Measurements from ENCODE around the gene NFIA.

NFIA gene

DNA sequence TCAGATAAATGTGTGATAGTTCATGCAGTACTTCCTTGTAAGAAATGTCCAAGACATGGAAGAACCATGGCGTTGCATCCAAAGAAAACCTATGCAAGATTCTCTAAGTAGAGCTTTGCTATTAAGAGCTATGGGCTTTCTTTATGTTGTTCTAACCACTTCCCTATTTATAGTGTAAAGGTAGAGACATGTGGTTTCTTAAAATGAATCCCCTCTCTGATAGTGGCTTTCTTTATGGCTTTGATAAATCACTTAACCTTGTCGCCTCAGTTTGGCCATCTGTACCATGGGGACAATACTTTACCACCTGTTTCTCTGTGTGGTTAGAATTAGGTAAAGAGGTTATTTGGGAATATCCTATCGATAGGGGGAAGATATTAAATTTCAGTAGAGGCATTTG, 305.5 kb downstream of the NFIA start:
- TF ChIP-seq, protein P1, sequence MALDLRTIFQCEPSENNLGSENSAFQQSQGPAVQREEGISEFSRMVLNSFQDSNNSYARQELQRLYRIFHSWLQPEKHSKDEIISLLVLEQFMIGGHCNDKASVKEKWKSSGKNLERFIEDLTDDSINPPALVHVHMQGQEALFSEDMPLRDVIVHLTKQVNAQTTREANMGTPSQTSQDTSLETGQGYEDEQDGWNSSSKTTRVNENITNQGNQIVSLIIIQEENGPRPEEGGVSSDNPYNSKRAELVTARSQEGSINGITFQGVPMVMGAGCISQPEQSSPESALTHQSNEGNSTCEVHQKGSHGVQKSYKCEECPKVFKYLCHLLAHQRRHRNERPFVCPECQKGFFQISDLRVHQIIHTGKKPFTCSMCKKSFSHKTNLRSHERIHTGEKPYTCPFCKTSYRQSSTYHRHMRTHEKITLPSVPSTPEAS (tag by site-specific recombination; IDR thresholded peaks at IDR 0.05): no peak
- TF ChIP-seq ZNF510 (tag by site-specific recombination; IDR thresholded peaks at IDR 0.05; ENCODE audit: insufficient replicate concordance) (no peak), ZNF423 (tag by site-specific recombination; IDR thresholded peaks at IDR 0.05) (no peak), ZNF558 (tag by site-specific recombination; IDR thresholded peaks at IDR 0.05) (no peak), ZNF404 (tag by site-specific recombination; IDR thresholded peaks at IDR 0.05) (no peak), ZNF2 (tag by site-specific recombination; IDR thresholded peaks at IDR 0.05) (no peak), ZNF623 (tag by site-specific recombination; IDR thresholded peaks at IDR 0.05) (no peak), ZNF791 (tag by site-specific recombination; IDR thresholded peaks at IDR 0.05) (no peak)
- TF ChIP-seq, protein P2, sequence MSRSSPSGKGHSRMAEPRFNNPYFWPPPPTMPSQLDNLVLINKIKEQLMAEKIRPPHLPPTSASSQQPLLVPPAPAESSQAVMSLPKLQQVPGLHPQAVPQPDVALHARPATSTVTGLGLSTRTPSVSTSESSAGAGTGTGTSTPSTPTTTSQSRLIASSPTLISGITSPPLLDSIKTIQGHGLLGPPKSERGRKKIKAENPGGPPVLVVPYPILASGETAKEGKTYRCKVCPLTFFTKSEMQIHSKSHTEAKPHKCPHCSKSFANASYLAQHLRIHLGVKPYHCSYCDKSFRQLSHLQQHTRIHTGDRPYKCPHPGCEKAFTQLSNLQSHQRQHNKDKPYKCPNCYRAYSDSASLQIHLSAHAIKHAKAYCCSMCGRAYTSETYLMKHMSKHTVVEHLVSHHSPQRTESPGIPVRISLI (tag by site-specific recombination; IDR thresholded peaks at IDR 0.05): no peak
- no peaks in the 10 kb centered on the region for H3K9me3 ChIP-seq (ENCODE audit: control insufficient read depth, insufficient read depth, low read depth, low read length)
- H3K4me1 ChIP-seq (ENCODE audit: control insufficient read depth, insufficient read depth, low read length): peaks cover 14% of the 10 kb centered on the region
- no peak overlapping the region for H3K27ac ChIP-seq (ENCODE audit: extremely low read depth, low read depth, low read length)
- POLR2A ChIA-PET: no interaction called here
- peaks cover 0 to 20% of the 10 kb centered on the region in 2 experiments; a peak in 1 of 3 replicates for H3K36me3 ChIP-seq (ENCODE audit: control insufficient read depth in 2 of 2, insufficient read depth in 1 of 2, low read length in 2 of 2)
- H3K4me3 ChIP-seq (ENCODE audit: low read depth, low read length): no peak overlapping the region
- CTCF ChIA-PET: interaction anchor here (1.1 kb wide), 1 partner anchor 38 kb away, joined by 3 read pairs; no protein-coding TSS in a partner anchor

DNA sequence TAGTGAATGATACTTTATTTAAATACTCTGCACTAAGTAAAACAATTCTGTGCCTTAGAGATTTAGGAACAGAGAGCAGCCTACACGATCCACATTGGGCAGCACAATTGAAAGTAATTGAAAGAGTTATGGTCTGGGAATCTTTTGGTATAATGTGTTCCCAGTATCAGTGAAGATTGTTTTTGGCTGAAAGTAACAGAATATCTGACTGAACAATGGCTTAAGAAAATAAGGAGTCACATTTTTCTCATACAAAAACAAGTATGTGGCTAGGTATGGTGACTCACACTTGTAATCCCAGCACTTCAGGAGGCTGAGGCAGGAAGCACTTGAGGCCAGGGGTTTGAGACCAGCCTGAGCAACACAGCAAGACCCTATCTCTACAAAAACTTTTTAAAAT, 306.2 kb downstream of the NFIA start:
- TF ChIP-seq ZNF292 (tag by site-specific recombination; IDR thresholded peaks at IDR 0.05; ENCODE audit: borderline replicate concordance, low read depth): no peak
- TF ChIP-seq, protein P3, sequence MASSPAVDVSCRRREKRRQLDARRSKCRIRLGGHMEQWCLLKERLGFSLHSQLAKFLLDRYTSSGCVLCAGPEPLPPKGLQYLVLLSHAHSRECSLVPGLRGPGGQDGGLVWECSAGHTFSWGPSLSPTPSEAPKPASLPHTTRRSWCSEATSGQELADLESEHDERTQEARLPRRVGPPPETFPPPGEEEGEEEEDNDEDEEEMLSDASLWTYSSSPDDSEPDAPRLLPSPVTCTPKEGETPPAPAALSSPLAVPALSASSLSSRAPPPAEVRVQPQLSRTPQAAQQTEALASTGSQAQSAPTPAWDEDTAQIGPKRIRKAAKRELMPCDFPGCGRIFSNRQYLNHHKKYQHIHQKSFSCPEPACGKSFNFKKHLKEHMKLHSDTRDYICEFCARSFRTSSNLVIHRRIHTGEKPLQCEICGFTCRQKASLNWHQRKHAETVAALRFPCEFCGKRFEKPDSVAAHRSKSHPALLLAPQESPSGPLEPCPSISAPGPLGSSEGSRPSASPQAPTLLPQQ (tag by site-specific recombination; IDR thresholded peaks at IDR 0.05): no peak
- TF ChIP-seq SALL2 (tag by site-specific recombination; IDR thresholded peaks at IDR 0.05; ENCODE audit: borderline replicate concordance): no peak
- TF ChIP-seq ZNF660 (tag by site-specific recombination; IDR thresholded peaks at IDR 0.05): no peak
- no peak for TF ChIP-seq ZNF335 (tag by site-specific recombination; conservative IDR thresholded peaks at IDR 0.05)
- TF ChIP-seq, protein P4, sequence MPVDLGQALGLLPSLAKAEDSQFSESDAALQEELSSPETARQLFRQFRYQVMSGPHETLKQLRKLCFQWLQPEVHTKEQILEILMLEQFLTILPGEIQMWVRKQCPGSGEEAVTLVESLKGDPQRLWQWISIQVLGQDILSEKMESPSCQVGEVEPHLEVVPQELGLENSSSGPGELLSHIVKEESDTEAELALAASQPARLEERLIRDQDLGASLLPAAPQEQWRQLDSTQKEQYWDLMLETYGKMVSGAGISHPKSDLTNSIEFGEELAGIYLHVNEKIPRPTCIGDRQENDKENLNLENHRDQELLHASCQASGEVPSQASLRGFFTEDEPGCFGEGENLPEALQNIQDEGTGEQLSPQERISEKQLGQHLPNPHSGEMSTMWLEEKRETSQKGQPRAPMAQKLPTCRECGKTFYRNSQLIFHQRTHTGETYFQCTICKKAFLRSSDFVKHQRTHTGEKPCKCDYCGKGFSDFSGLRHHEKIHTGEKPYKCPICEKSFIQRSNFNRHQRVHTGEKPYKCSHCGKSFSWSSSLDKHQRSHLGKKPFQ (tag by site-specific recombination; IDR thresholded peaks at IDR 0.05): no peak
- no peak for TF ChIP-seq ZNF792 (tag by site-specific recombination; IDR thresholded peaks at IDR 0.05)
- TF ChIP-seq ZNF140 (tag by site-specific recombination; IDR thresholded peaks at IDR 0.05): no peak
- TF ChIP-seq ZNF132 (tag by site-specific recombination; IDR thresholded peaks at IDR 0.05; ENCODE audit: borderline replicate concordance): no peak
- no peak for TF ChIP-seq ZNF777 (tag by site-specific recombination; IDR thresholded peaks at IDR 0.05; ENCODE audit: borderline replicate concordance)
- no peak for TF ChIP-seq BCL11A (tag by site-specific recombination; IDR thresholded peaks at IDR 0.05; ENCODE audit: low read depth)
- TF ChIP-seq ZNF157 (tag by site-specific recombination; IDR thresholded peaks at IDR 0.05): no peak
- TF ChIP-seq, protein P5, sequence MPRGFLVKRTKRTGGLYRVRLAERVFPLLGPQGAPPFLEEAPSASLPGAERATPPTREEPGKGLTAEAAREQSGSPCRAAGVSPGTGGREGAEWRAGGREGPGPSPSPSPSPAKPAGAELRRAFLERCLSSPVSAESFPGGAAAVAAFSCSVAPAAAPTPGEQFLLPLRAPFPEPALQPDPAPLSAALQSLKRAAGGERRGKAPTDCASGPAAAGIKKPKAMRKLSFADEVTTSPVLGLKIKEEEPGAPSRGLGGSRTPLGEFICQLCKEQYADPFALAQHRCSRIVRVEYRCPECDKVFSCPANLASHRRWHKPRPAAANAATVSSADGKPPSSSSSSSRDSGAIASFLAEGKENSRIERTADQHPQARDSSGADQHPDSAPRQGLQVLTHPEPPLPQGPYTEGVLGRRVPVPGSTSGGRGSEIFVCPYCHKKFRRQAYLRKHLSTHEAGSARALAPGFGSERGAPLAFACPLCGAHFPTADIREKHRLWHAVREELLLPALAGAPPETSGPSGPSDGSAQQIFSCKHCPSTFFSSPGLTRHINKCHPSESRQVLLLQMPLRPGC (tag by site-specific recombination; IDR thresholded peaks at IDR 0.05): no peak
- no peak for TF ChIP-seq ZNF223 (tag by site-specific recombination; IDR thresholded peaks at IDR 0.05)
- TF ChIP-seq ZSCAN16 (tag by site-specific recombination; IDR thresholded peaks at IDR 0.05): no peak
- no peak for TF ChIP-seq ZNF549 (tag by site-specific recombination; IDR thresholded peaks at IDR 0.05)
- Histone ChIP-seq H3K27ac (ENCODE audit: extremely low read depth, low read depth, low read length) (no peak overlapping the region), H3K4me1 (ENCODE audit: control insufficient read depth, insufficient read depth, low read length) (peaks cover 15% of the 10 kb centered on the region), H3K36me3 (ENCODE audit: control insufficient read depth in 2 of 2, insufficient read depth in 1 of 2, low read length in 2 of 2) (peaks cover 0 to 14% of the 10 kb centered on the region in 2 experiments; a peak in 1 of 3 replicates), H3K9me3 (ENCODE audit: control insufficient read depth, insufficient read depth, low read depth, low read length) (no peaks in the 10 kb centered on the region), H3K4me3 (ENCODE audit: low read depth, low read length) (no peak overlapping the region)
- POLR2A ChIA-PET: no interaction called here
- CTCF ChIA-PET: no interaction called here

Measured in HEK293 (cell line).